ENCODE measurements around the gene NAPSA.
A peak's percentile ranks its signal among the peaks of the same experiment; 100 is the strongest.

Gene NAPSA

GRCh38 chr19:50378169-50378862, 12.9 kb upstream of the NAPSA start:
- peaks cover 55% of the 10 kb centered on the region for H3K36me3 ChIP-seq
- H3K27me3 ChIP-seq (ENCODE audit: insufficient read depth, low read depth, severe bottlenecking): no peaks in the 10 kb centered on the region
- H3K9me3 ChIP-seq (ENCODE audit: severe bottlenecking): no peaks in the 10 kb centered on the region
- H3K27ac ChIP-seq: no peak overlapping the region
- no peak overlapping the region for H3K4me3 ChIP-seq (ENCODE audit: low read depth, low read length)
- no peak for TF ChIP-seq CTCF (IDR thresholded peaks at IDR 0.05; ENCODE audit: low read depth, low read length)
- DNase-seq: no peak

GRCh38 chr19:50377517-50377916, 12.1 kb upstream of the NAPSA start:
- TF ChIP-seq CTCF (IDR thresholded peaks at IDR 0.05; ENCODE audit: low read depth, low read length): no peak
- H3K9me3 ChIP-seq (ENCODE audit: severe bottlenecking): no peaks in the 10 kb centered on the region
- H3K36me3 ChIP-seq: peaks cover 47% of the 10 kb centered on the region
- no peak for DNase-seq
- H3K27ac ChIP-seq: no peak overlapping the region
- no peak overlapping the region for H3K4me3 ChIP-seq (ENCODE audit: low read depth, low read length)
- no peaks in the 10 kb centered on the region for H3K27me3 ChIP-seq (ENCODE audit: insufficient read depth, low read depth, severe bottlenecking)

GRCh38 chr19:50377051-50377461, 11.6 kb upstream of the NAPSA start:
- no peak for TF ChIP-seq CTCF (IDR thresholded peaks at IDR 0.05; ENCODE audit: low read depth, low read length)
- no peaks in the 10 kb centered on the region for H3K9me3 ChIP-seq (ENCODE audit: severe bottlenecking)
- H3K27ac ChIP-seq: no peak overlapping the region
- H3K36me3 ChIP-seq: peaks cover 43% of the 10 kb centered on the region
- DNase-seq: peak; percentile 50
- no peak overlapping the region for H3K4me3 ChIP-seq (ENCODE audit: low read depth, low read length)
- H3K27me3 ChIP-seq (ENCODE audit: insufficient read depth, low read depth, severe bottlenecking): no peaks in the 10 kb centered on the region

- H3K27ac ChIP-seq: peak within 1 kb of the TSS; percentile 93
- no peak for TF ChIP-seq CTCF (IDR thresholded peaks at IDR 0.05; ENCODE audit: low read depth, low read length)
- peak; percentile 95 for DNase-seq
Measured at GRCh38 chr19:50376166-50377050, 11.0 kb upstream of the NAPSA start, which contains the start of gene NR1H2. Gene NR1H2, plus strand, starts transcription at chr19:50376457. Its CDS starts 1,149 bp downstream, at chr19:50377606.

GRCh38 chr19:50371914-50372475, 6.6 kb upstream of the NAPSA start:
- no peak overlapping the region for H3K4me3 ChIP-seq (ENCODE audit: low read depth, low read length)
- DNase-seq: no peak
- TF ChIP-seq CTCF (IDR thresholded peaks at IDR 0.05; ENCODE audit: low read depth, low read length): no peak
- H3K9me3 ChIP-seq (ENCODE audit: severe bottlenecking): no peaks in the 10 kb centered on the region
- H3K27ac ChIP-seq: no peak overlapping the region
- H3K36me3 ChIP-seq: no peaks in the 10 kb centered on the region
- no peaks in the 10 kb centered on the region for H3K27me3 ChIP-seq (ENCODE audit: insufficient read depth, low read depth, severe bottlenecking)

More at GRCh38 chr19:50376166-50377050, 11.0 kb upstream of the NAPSA start, which contains the start of gene NR1H2:
- peak within 1 kb of the TSS; percentile 96 for H3K4me3 ChIP-seq (ENCODE audit: low read depth, low read length)
- peaks cover 39% of the 10 kb centered on the region for H3K36me3 ChIP-seq
- no peaks in the 10 kb centered on the region for H3K27me3 ChIP-seq (ENCODE audit: insufficient read depth, low read depth, severe bottlenecking)
- H3K9me3 ChIP-seq (ENCODE audit: severe bottlenecking): no peaks in the 10 kb centered on the region
